H9 (cell line): ENCODE results near the gene SLC13A4. TPM values are rescaled to one million over a fixed set of nuclear protein-coding genes. Genes with fewer than 3 reads are reported as not detected.
"Not testable (repeated sequence)": the region's sequence is repeated elsewhere in the genome, so short reads cannot be mapped to it uniquely, and the experiment has no call there.

Experiments
- DNase-seq: peaks from one replicate; pipeline ENCODE4 v3.0.0-alpha.2; 2017
- H2AFZ ChIP-seq: one replicate; pipeline ENCODE4 v1.6.1; 2013; ENCODE audit warnings: mild to moderate bottlenecking, low read length, control low read depth, moderate library complexity
- H2AK5ac ChIP-seq: 2 replicates; pipeline ENCODE4 v1.6.1; 2013; ENCODE audit warnings: low read length, control low read depth, mixed read lengths; ENCODE audit not compliant: insufficient read length
- H2BK120ac ChIP-seq: one replicate; pipeline ENCODE4 v1.6.1; 2013; ENCODE audit warnings: low read depth, mild to moderate bottlenecking, low read length, control low read depth, inconsistent platforms; ENCODE audit not compliant: poor library complexity, severe bottlenecking
- H2BK12ac ChIP-seq: 2 replicates; pipeline ENCODE4 v1.6.1; 2013; ENCODE audit warnings: low read length, control low read depth, mixed read lengths, low read depth; ENCODE audit not compliant: insufficient read length
- H2BK15ac ChIP-seq: 2 replicates; pipeline ENCODE4 v1.6.1; 2013; ENCODE audit warnings: low read depth, low read length, control low read depth
- H2BK20ac ChIP-seq: one replicate; pipeline ENCODE4 v1.6.1; 2013; ENCODE audit warnings: low read depth, mild to moderate bottlenecking, low read length, control low read depth, inconsistent platforms; ENCODE audit not compliant: poor library complexity, severe bottlenecking
- H2BK5ac ChIP-seq: 2 replicates; pipeline ENCODE4 v1.6.1; 2013; ENCODE audit warnings: low read length, control low read depth, mixed read lengths; ENCODE audit not compliant: insufficient read length
- H3K14ac ChIP-seq: 2 replicates; pipeline ENCODE4 v1.6.1; 2013; ENCODE audit warnings: low read length, control low read depth; ENCODE audit not compliant: insufficient read depth
- H3K18ac ChIP-seq: 2 replicates; pipeline ENCODE4 v1.6.1; 2013; ENCODE audit warnings: low read depth, mild to moderate bottlenecking, mixed read lengths, low read length, control low read depth; ENCODE audit not compliant: insufficient read length
- H3K23ac ChIP-seq: 2 replicates; pipeline ENCODE4 v1.6.1; 2013; ENCODE audit warnings: low read length, control low read depth, mixed read lengths, low read depth; ENCODE audit not compliant: insufficient read length
- H3K23me2 ChIP-seq: 2 replicates; pipeline ENCODE4 v1.6.1; 2013; ENCODE audit warnings: low read depth, mild to moderate bottlenecking, mixed read lengths, low read length, control low read depth; ENCODE audit not compliant: insufficient read length, poor library complexity, severe bottlenecking
- H3K27ac ChIP-seq: 2 replicates; pipeline ENCODE4 v1.5.1; 2013; ENCODE audit warnings: low read length, control low read depth, mixed read lengths, low read depth; ENCODE audit not compliant: insufficient read length
- H3K27me3 ChIP-seq: 2 replicates; pipeline ENCODE4 v1.6.1; 2013; ENCODE audit warnings: low read length, control low read depth, inconsistent platforms; ENCODE audit not compliant: insufficient read depth
- H3K4ac ChIP-seq: 2 replicates; pipeline ENCODE4 v1.6.1; 2013; ENCODE audit warnings: low read depth, mild to moderate bottlenecking, control low read depth, inconsistent platforms, low read length, moderate library complexity
- H3K4me1 ChIP-seq: 2 replicates; pipeline ENCODE4 v1.6.1; 2013; ENCODE audit warnings: low read length, control low read depth, inconsistent platforms; ENCODE audit not compliant: insufficient read depth
- H3K4me2 ChIP-seq: 2 replicates; pipeline ENCODE4 v1.6.1; 2013; ENCODE audit warnings: low read length, control low read depth, mixed read lengths; ENCODE audit not compliant: insufficient read length, insufficient read depth
- H3K56ac ChIP-seq: 2 replicates; pipeline ENCODE4 v1.6.1; 2013; ENCODE audit warnings: low read depth, mild to moderate bottlenecking, mixed read lengths, low read length, control low read depth; ENCODE audit not compliant: insufficient read length
- H3K79me1 ChIP-seq: 2 replicates; pipeline ENCODE4 v1.6.1; 2013; ENCODE audit warnings: low read depth, mild to moderate bottlenecking, moderate library complexity, low read length, control low read depth, inconsistent platforms; ENCODE audit not compliant: insufficient read depth, poor library complexity, severe bottlenecking
- H3K79me2 ChIP-seq: 2 replicates; pipeline ENCODE4 v1.6.1; 2013; ENCODE audit warnings: low read length, control low read depth, inconsistent platforms; ENCODE audit not compliant: insufficient read depth
- H3K9ac ChIP-seq: 2 replicates; pipeline ENCODE4 v1.6.1; 2013; ENCODE audit warnings: low read length, control low read depth, mixed read lengths; ENCODE audit not compliant: insufficient read length; ENCODE audit errors: extremely low read depth
- H3K9me3 ChIP-seq: one replicate; pipeline ENCODE4 v1.6.1; 2013; ENCODE audit warnings: low read depth, low read length, inconsistent platforms; ENCODE audit not compliant: control insufficient read depth
- H3T11ph ChIP-seq: one replicate; pipeline ENCODE4 v1.6.1; 2013; ENCODE audit warnings: mild to moderate bottlenecking, low read length, control low read depth, inconsistent platforms
- H4K20me1 ChIP-seq: one replicate; pipeline ENCODE4 v1.6.1; 2013; ENCODE audit not compliant: control insufficient read depth, insufficient read length, insufficient read depth
- H4K5ac ChIP-seq: 2 replicates; pipeline ENCODE4 v1.6.1; 2013; ENCODE audit warnings: low read depth, mild to moderate bottlenecking, mixed read lengths, low read length, control low read depth; ENCODE audit not compliant: insufficient read length
- H4K8ac ChIP-seq: replicated peaks from 2 replicates; pipeline ENCODE4 v1.6.1; 2013; ENCODE audit warnings: low read length, control low read depth, mixed read lengths, low read depth; ENCODE audit not compliant: insufficient read length
- H4K91ac ChIP-seq: 2 replicates; pipeline ENCODE4 v1.6.1; 2013; ENCODE audit warnings: low read depth, mild to moderate bottlenecking, moderate library complexity, mixed read lengths, low read length, control low read depth; ENCODE audit not compliant: insufficient read length
- H3K27ac Mint-ChIP-seq, 3 experiments: 2 replicates in 2 of 3; 3 replicates in 1 of 3; pipeline ENCODE4 v1.8.0; 2020 to 2021; ENCODE audit warnings: mixed read lengths in 3 of 3, mild to moderate bottlenecking in 1 of 3, moderate library complexity in 1 of 3
- H3K27me3 Mint-ChIP-seq: 2 replicates; pipeline ENCODE4 v1.8.0; 2021; ENCODE audit warnings: low read depth, mild to moderate bottlenecking, moderate library complexity, mixed read lengths
- H3K36me3 Mint-ChIP-seq, 3 experiments: 2 replicates in 2 of 3; 3 replicates in 1 of 3; pipeline ENCODE4 v1.8.0; 2020 to 2021; ENCODE audit warnings: low read depth in 3 of 3, mixed read lengths in 3 of 3; ENCODE audit not compliant: insufficient read depth in 1 of 3
- H3K4me1 Mint-ChIP-seq, 2 experiments: 2 replicates each; pipeline ENCODE4 v1.8.0; 2020; ENCODE audit warnings: mixed read lengths in 2 of 2
- H3K4me3 Mint-ChIP-seq, 2 experiments: 2 replicates in 1 of 2; 3 replicates in 1 of 2; pipeline ENCODE4 v1.8.0; 2020 to 2021; ENCODE audit warnings: mild to moderate bottlenecking in 2 of 2, mixed read lengths in 2 of 2, moderate library complexity in 1 of 2
- H3K9me3 Mint-ChIP-seq, 2 experiments: 2 replicates in 1 of 2; 3 replicates in 1 of 2; pipeline ENCODE4 v1.8.0; 2020; ENCODE audit warnings: mild to moderate bottlenecking in 2 of 2, mixed read lengths in 2 of 2, moderate library complexity in 1 of 2
- WGBS: extraction: QIAGEN DNeasy Blood & Tissue Kit; methylation state at CpG from one replicate; pipeline ENCODE4 v1.1.7; 2013; ENCODE audit warnings: missing lambda C conversion rate, low lambda C conversion rate, mixed read lengths; ENCODE audit not compliant: insufficient read length; ENCODE audit errors: extremely low coverage; 5-methylcytosine and 5-hydroxymethylcytosine counted together
- long read RNA-seq: library from polyadenylated mRNA; unstranded; transcript quantifications from one replicate; pipeline ENCODE4 v2.0.0, GENCODE V29; 2020
- total RNA-seq: library from RNA; stranded (reverse); gene quantifications from 2 replicates; pipeline ENCODE4 v1.2.1, GENCODE V29; 2021
- TF ChIP-seq, protein P1 (sequence below): fragments of 200-600 bp; sonication (generic); conservative IDR thresholded peaks from 3 replicates; pipeline ENCODE4 v1.8.0; 2021; ENCODE audit warnings: antibody characterized with exemption, mild to moderate bottlenecking

SLC13A4 gene, protein sequence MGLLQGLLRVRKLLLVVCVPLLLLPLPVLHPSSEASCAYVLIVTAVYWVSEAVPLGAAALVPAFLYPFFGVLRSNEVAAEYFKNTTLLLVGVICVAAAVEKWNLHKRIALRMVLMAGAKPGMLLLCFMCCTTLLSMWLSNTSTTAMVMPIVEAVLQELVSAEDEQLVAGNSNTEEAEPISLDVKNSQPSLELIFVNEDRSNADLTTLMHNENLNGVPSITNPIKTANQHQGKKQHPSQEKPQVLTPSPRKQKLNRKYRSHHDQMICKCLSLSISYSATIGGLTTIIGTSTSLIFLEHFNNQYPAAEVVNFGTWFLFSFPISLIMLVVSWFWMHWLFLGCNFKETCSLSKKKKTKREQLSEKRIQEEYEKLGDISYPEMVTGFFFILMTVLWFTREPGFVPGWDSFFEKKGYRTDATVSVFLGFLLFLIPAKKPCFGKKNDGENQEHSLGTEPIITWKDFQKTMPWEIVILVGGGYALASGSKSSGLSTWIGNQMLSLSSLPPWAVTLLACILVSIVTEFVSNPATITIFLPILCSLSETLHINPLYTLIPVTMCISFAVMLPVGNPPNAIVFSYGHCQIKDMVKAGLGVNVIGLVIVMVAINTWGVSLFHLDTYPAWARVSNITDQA
- total RNA-seq, result 2.0 and 3.5 TPM in 2 replicates
- long read RNA-seq, partial matches to known transcripts, result 6 of 23 reads
- long read RNA-seq, other reads (novel, unspliced or antisense), result 15 of 23 reads

DNA sequence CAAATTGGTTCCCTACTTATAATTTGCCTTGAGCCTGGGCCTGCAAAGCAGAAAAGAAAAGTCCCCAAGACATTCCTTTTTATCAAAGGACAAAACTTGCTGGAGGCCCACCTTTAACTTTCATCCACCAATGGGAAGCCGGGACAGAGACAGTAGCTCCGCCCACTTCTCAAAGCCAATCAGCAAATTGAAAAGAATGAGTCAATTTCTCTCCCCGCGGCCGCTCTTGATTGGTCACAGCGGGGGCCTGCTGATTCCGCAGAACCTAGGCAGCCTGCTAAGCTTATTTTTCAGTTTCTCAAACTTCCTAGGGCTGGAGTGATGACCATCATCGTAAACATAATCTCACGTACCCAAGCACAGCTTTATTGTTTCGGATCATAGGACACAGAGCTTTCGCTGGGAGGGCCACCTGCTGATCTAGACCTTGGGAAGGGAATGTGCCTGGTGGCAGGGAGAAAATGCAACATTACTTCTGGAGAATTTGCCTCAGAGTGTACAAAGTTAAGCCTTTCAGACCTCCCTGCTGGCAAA, at the start of gene SLC13A4:
Gene SLC13A4 (minus strand): TSS at position 51 of the 534 bp plus-strand sequence. CDS start 690 bp downstream, outside the sequence.
- no peak within 1 kb of the TSS for H2AK5ac ChIP-seq
- H3K4me2 ChIP-seq, result peak within 1 kb of the TSS; percentile 75

DNA sequence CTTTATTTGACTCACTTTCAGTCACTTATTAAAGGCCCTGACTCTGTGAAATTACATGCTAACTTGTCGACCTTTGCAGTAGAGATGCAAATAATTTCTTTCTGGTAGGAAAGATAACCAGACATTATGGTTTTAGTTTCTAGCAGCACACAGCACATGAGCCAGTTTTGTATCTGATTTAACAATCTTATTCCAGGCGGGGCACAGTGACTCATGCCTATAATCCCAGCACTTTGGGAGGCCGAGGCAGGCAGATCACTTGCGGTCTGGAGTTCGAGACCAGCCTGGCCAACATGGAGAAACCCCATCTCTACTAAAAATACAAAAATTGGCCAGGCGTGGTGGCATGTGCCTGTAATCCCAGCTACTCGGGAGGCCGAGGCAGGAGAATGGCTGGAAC, 47.9 kb upstream of the SLC13A4 start:
- H4K8ac ChIP-seq, H2AK5ac ChIP-seq, H2BK120ac ChIP-seq, H3K23me2 ChIP-seq, H3K18ac ChIP-seq, H2BK15ac ChIP-seq, H3K79me1 ChIP-seq, H3K9me3 ChIP-seq, H3K27me3 Mint-ChIP-seq, H3K4me2 ChIP-seq, H4K20me1 ChIP-seq, H3K4ac ChIP-seq, H3K56ac ChIP-seq, H3K9ac ChIP-seq, H3K27me3 ChIP-seq, H2BK12ac ChIP-seq, H4K91ac ChIP-seq, H3T11ph ChIP-seq, H2BK20ac ChIP-seq, H3K79me2 ChIP-seq, H2AFZ ChIP-seq, H3K4me1 ChIP-seq, H3K4me3 Mint-ChIP-seq, DNase-seq, H4K5ac ChIP-seq, H3K23ac ChIP-seq, H3K27ac ChIP-seq, H3K27ac Mint-ChIP-seq, H2BK5ac ChIP-seq, H3K14ac ChIP-seq: not testable (repeated sequence)
- peaks cover 24 to 30% of the 10 kb centered on the region in 2 experiments for H3K4me1 Mint-ChIP-seq
- peaks cover 19 to 22% of the 10 kb centered on the region in 2 experiments for H3K9me3 Mint-ChIP-seq
- WGBS, result no CpG with 5 or more reads among the region's 8 CpGs
- H3K36me3 Mint-ChIP-seq, result peaks cover 0 to 17% (median 7%) of the 10 kb centered on the region in 3 experiments; a peak in 4 of 7 replicates

More for the DNA sequence above, at the start of gene SLC13A4:
- Histone ChIP-seq H3K9me3 (no peaks in the 10 kb centered on the region), H3K18ac (peak within 1 kb of the TSS; percentile 54), H4K91ac (no peak within 1 kb of the TSS), H3T11ph (no peak within 1 kb of the TSS), H3K14ac (no peak within 1 kb of the TSS), H2BK20ac (no peak within 1 kb of the TSS), H2BK120ac (no peak within 1 kb of the TSS), H3K79me1 (no peaks in the 10 kb centered on the region), H3K79me2 (no peaks in the 10 kb centered on the region), H4K5ac (no peak within 1 kb of the TSS), H3K23me2 (no peaks in the 10 kb centered on the region), H3K56ac (no peak within 1 kb of the TSS), H4K8ac (no peak within 1 kb of the TSS), H2BK15ac (no peak within 1 kb of the TSS), H2AFZ (peak within 1 kb of the TSS; percentile 75), H3K4me1 (peaks cover 5% of the 10 kb centered on the region; the same call in 1 of the 2 replicates), H3K9ac (peak within 1 kb of the TSS; percentile 28), H3K4ac (no peak within 1 kb of the TSS), H2BK5ac (no peak within 1 kb of the TSS), H4K20me1 (no peaks in the 10 kb centered on the region), H2BK12ac (no peak within 1 kb of the TSS), H3K27ac (no peak within 1 kb of the TSS), H3K23ac (no peak within 1 kb of the TSS), H3K27me3 (no peaks in the 10 kb centered on the region)
- DNase-seq, result peak; percentile 87
- no CpG with 5 or more reads among the region's 11 CpGs for WGBS
- Mint-ChIP-seq H3K27ac (peak within 1 kb of the TSS in 2 of 3 experiments; percentile 39 to 85; a peak in 2 of 7 replicates), H3K4me3 (peak within 1 kb of the TSS; percentile 60 to 67), H3K27me3 (peaks cover 6% of the 10 kb centered on the region; the same call in 1 of the 2 replicates), H3K4me1 (peaks cover 17 to 27% of the 10 kb centered on the region in 2 experiments), H3K9me3 (no peaks in the 10 kb centered on the region), H3K36me3 (no peaks in the 10 kb centered on the region)
- TF ChIP-seq, protein P1, sequence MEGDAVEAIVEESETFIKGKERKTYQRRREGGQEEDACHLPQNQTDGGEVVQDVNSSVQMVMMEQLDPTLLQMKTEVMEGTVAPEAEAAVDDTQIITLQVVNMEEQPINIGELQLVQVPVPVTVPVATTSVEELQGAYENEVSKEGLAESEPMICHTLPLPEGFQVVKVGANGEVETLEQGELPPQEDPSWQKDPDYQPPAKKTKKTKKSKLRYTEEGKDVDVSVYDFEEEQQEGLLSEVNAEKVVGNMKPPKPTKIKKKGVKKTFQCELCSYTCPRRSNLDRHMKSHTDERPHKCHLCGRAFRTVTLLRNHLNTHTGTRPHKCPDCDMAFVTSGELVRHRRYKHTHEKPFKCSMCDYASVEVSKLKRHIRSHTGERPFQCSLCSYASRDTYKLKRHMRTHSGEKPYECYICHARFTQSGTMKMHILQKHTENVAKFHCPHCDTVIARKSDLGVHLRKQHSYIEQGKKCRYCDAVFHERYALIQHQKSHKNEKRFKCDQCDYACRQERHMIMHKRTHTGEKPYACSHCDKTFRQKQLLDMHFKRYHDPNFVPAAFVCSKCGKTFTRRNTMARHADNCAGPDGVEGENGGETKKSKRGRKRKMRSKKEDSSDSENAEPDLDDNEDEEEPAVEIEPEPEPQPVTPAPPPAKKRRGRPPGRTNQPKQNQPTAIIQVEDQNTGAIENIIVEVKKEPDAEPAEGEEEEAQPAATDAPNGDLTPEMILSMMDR, result no peak
